H9 (cell line): Measurements from ENCODE around the gene PANX2. TPM values are rescaled to one million over a fixed set of nuclear protein-coding genes. Genes with fewer than 3 reads are reported as not detected.

Experiments
- DNase-seq: peaks from one replicate; pipeline ENCODE4 v3.0.0-alpha.2; 2017
- H2AFZ ChIP-seq: one replicate; pipeline ENCODE4 v1.6.1; 2013; ENCODE audit warnings: mild to moderate bottlenecking, low read length, control low read depth, moderate library complexity
- H2AK5ac ChIP-seq: 2 replicates; pipeline ENCODE4 v1.6.1; 2013; ENCODE audit warnings: low read length, control low read depth, mixed read lengths; ENCODE audit not compliant: insufficient read length
- H2BK120ac ChIP-seq: one replicate; pipeline ENCODE4 v1.6.1; 2013; ENCODE audit warnings: low read depth, mild to moderate bottlenecking, low read length, control low read depth, inconsistent platforms; ENCODE audit not compliant: poor library complexity, severe bottlenecking
- H2BK12ac ChIP-seq: 2 replicates; pipeline ENCODE4 v1.6.1; 2013; ENCODE audit warnings: low read length, control low read depth, mixed read lengths, low read depth; ENCODE audit not compliant: insufficient read length
- H2BK15ac ChIP-seq: 2 replicates; pipeline ENCODE4 v1.6.1; 2013; ENCODE audit warnings: low read depth, low read length, control low read depth
- H2BK20ac ChIP-seq: one replicate; pipeline ENCODE4 v1.6.1; 2013; ENCODE audit warnings: low read depth, mild to moderate bottlenecking, low read length, control low read depth, inconsistent platforms; ENCODE audit not compliant: poor library complexity, severe bottlenecking
- H2BK5ac ChIP-seq: 2 replicates; pipeline ENCODE4 v1.6.1; 2013; ENCODE audit warnings: low read length, control low read depth, mixed read lengths; ENCODE audit not compliant: insufficient read length
- H3K14ac ChIP-seq: 2 replicates; pipeline ENCODE4 v1.6.1; 2013; ENCODE audit warnings: low read length, control low read depth; ENCODE audit not compliant: insufficient read depth
- H3K18ac ChIP-seq: 2 replicates; pipeline ENCODE4 v1.6.1; 2013; ENCODE audit warnings: low read depth, mild to moderate bottlenecking, mixed read lengths, low read length, control low read depth; ENCODE audit not compliant: insufficient read length
- H3K23ac ChIP-seq: 2 replicates; pipeline ENCODE4 v1.6.1; 2013; ENCODE audit warnings: low read length, control low read depth, mixed read lengths, low read depth; ENCODE audit not compliant: insufficient read length
- H3K23me2 ChIP-seq: 2 replicates; pipeline ENCODE4 v1.6.1; 2013; ENCODE audit warnings: low read depth, mild to moderate bottlenecking, mixed read lengths, low read length, control low read depth; ENCODE audit not compliant: insufficient read length, poor library complexity, severe bottlenecking
- H3K27ac ChIP-seq: 2 replicates; pipeline ENCODE4 v1.5.1; 2013; ENCODE audit warnings: low read length, control low read depth, mixed read lengths, low read depth; ENCODE audit not compliant: insufficient read length
- H3K27me3 ChIP-seq: 2 replicates; pipeline ENCODE4 v1.6.1; 2013; ENCODE audit warnings: low read length, control low read depth, inconsistent platforms; ENCODE audit not compliant: insufficient read depth
- H3K4ac ChIP-seq: 2 replicates; pipeline ENCODE4 v1.6.1; 2013; ENCODE audit warnings: low read depth, mild to moderate bottlenecking, control low read depth, inconsistent platforms, low read length, moderate library complexity
- H3K4me1 ChIP-seq: 2 replicates; pipeline ENCODE4 v1.6.1; 2013; ENCODE audit warnings: low read length, control low read depth, inconsistent platforms; ENCODE audit not compliant: insufficient read depth
- H3K4me2 ChIP-seq: 2 replicates; pipeline ENCODE4 v1.6.1; 2013; ENCODE audit warnings: low read length, control low read depth, mixed read lengths; ENCODE audit not compliant: insufficient read length, insufficient read depth
- H3K56ac ChIP-seq: 2 replicates; pipeline ENCODE4 v1.6.1; 2013; ENCODE audit warnings: low read depth, mild to moderate bottlenecking, mixed read lengths, low read length, control low read depth; ENCODE audit not compliant: insufficient read length
- H3K79me1 ChIP-seq: 2 replicates; pipeline ENCODE4 v1.6.1; 2013; ENCODE audit warnings: low read depth, mild to moderate bottlenecking, moderate library complexity, low read length, control low read depth, inconsistent platforms; ENCODE audit not compliant: insufficient read depth, poor library complexity, severe bottlenecking
- H3K79me2 ChIP-seq: 2 replicates; pipeline ENCODE4 v1.6.1; 2013; ENCODE audit warnings: low read length, control low read depth, inconsistent platforms; ENCODE audit not compliant: insufficient read depth
- H3K9ac ChIP-seq: 2 replicates; pipeline ENCODE4 v1.6.1; 2013; ENCODE audit warnings: low read length, control low read depth, mixed read lengths; ENCODE audit not compliant: insufficient read length; ENCODE audit errors: extremely low read depth
- H3K9me3 ChIP-seq: one replicate; pipeline ENCODE4 v1.6.1; 2013; ENCODE audit warnings: low read depth, low read length, inconsistent platforms; ENCODE audit not compliant: control insufficient read depth
- H3T11ph ChIP-seq: one replicate; pipeline ENCODE4 v1.6.1; 2013; ENCODE audit warnings: mild to moderate bottlenecking, low read length, control low read depth, inconsistent platforms
- H4K20me1 ChIP-seq: one replicate; pipeline ENCODE4 v1.6.1; 2013; ENCODE audit not compliant: control insufficient read depth, insufficient read length, insufficient read depth
- H4K5ac ChIP-seq: 2 replicates; pipeline ENCODE4 v1.6.1; 2013; ENCODE audit warnings: low read depth, mild to moderate bottlenecking, mixed read lengths, low read length, control low read depth; ENCODE audit not compliant: insufficient read length
- H4K8ac ChIP-seq: replicated peaks from 2 replicates; pipeline ENCODE4 v1.6.1; 2013; ENCODE audit warnings: low read length, control low read depth, mixed read lengths, low read depth; ENCODE audit not compliant: insufficient read length
- H4K91ac ChIP-seq: 2 replicates; pipeline ENCODE4 v1.6.1; 2013; ENCODE audit warnings: low read depth, mild to moderate bottlenecking, moderate library complexity, mixed read lengths, low read length, control low read depth; ENCODE audit not compliant: insufficient read length
- H3K27ac Mint-ChIP-seq, 3 experiments: 2 replicates in 2 of 3; 3 replicates in 1 of 3; pipeline ENCODE4 v1.8.0; 2020 to 2021; ENCODE audit warnings: mixed read lengths in 3 of 3, mild to moderate bottlenecking in 1 of 3, moderate library complexity in 1 of 3
- H3K27me3 Mint-ChIP-seq: 2 replicates; pipeline ENCODE4 v1.8.0; 2021; ENCODE audit warnings: low read depth, mild to moderate bottlenecking, moderate library complexity, mixed read lengths
- H3K36me3 Mint-ChIP-seq, 3 experiments: 2 replicates in 2 of 3; 3 replicates in 1 of 3; pipeline ENCODE4 v1.8.0; 2020 to 2021; ENCODE audit warnings: low read depth in 3 of 3, mixed read lengths in 3 of 3; ENCODE audit not compliant: insufficient read depth in 1 of 3
- H3K4me1 Mint-ChIP-seq, 2 experiments: 2 replicates each; pipeline ENCODE4 v1.8.0; 2020; ENCODE audit warnings: mixed read lengths in 2 of 2
- H3K4me3 Mint-ChIP-seq, 2 experiments: 2 replicates in 1 of 2; 3 replicates in 1 of 2; pipeline ENCODE4 v1.8.0; 2020 to 2021; ENCODE audit warnings: mild to moderate bottlenecking in 2 of 2, mixed read lengths in 2 of 2, moderate library complexity in 1 of 2
- H3K9me3 Mint-ChIP-seq, 2 experiments: 2 replicates in 1 of 2; 3 replicates in 1 of 2; pipeline ENCODE4 v1.8.0; 2020; ENCODE audit warnings: mild to moderate bottlenecking in 2 of 2, mixed read lengths in 2 of 2, moderate library complexity in 1 of 2
- WGBS: extraction: QIAGEN DNeasy Blood & Tissue Kit; methylation state at CpG from one replicate; pipeline ENCODE4 v1.1.7; 2013; ENCODE audit warnings: missing lambda C conversion rate, low lambda C conversion rate, mixed read lengths; ENCODE audit not compliant: insufficient read length; ENCODE audit errors: extremely low coverage; 5-methylcytosine and 5-hydroxymethylcytosine counted together
- total RNA-seq: library from RNA; stranded (reverse); gene quantifications from 2 replicates; pipeline ENCODE4 v1.2.1, GENCODE V29; 2021
- TF ChIP-seq, protein P1 (sequence below): fragments of 200-600 bp; sonication (generic); conservative IDR thresholded peaks from 3 replicates; pipeline ENCODE4 v1.8.0; 2021; ENCODE audit warnings: antibody characterized with exemption, mild to moderate bottlenecking

PANX2 gene
- total RNA-seq, 1 experiment from 2014 or later, result 8.0 TPM

DNA sequence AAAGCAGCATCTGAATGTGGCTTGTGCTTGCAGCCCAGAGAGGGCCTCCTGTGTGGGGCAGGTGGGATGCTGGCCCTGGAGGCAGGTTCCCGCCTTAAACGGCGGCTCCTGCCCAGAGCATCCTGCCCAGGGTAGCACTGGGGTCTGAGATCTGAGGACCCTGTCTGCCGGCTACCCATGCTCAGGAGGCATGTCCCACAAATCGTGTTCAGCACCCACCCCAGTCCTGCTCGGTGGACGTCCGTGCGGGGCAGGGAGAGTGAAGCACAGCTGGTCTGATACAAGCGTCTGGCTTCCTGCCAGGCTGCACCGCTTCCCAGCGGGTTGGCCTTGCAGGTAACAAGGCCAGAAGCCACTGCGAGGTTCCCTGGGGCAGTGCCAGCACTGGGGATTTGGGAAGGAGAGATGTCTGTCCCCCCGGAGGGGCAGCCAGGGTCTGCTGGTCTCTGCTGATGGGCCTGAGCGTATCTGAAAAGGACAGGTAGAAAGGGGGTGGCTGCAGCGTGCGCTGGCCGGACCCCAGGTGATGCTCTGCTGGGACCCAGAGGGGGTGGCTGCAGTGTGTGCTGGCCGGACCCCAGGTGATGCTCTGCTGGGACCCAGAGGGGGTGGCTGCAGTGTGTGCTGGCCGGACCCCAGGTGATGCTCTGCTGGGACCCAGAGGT is 18.8 kb downstream of the PANX2 start:
- Histone ChIP-seq H4K20me1 (no peaks in the 10 kb centered on the region), H3K4me1 (no peaks in the 10 kb centered on the region), H3K9me3 (no peaks in the 10 kb centered on the region), H4K5ac (no peak overlapping the region), H3K23me2 (peaks cover 17% of the 10 kb centered on the region), H3K4me2 (no peak overlapping the region), H3K23ac (no peak overlapping the region), H2BK12ac (no peak overlapping the region), H3K4ac (no peak overlapping the region), H3T11ph (no peak overlapping the region), H2AK5ac (no peak overlapping the region), H3K79me2 (peaks cover 5% of the 10 kb centered on the region; the same call in 1 of the 2 replicates), H2BK20ac (no peak overlapping the region), H3K18ac (no peak overlapping the region), H2AFZ (no peak overlapping the region), H3K9ac (no peak overlapping the region), H3K27ac (no peak overlapping the region), H4K8ac (no peak overlapping the region), H4K91ac (no peak overlapping the region), H2BK5ac (no peak overlapping the region), H3K14ac (no peak overlapping the region; the same call in 1 of the 2 replicates), H3K56ac (no peak overlapping the region), H3K27me3 (no peaks in the 10 kb centered on the region), H3K79me1 (no peaks in the 10 kb centered on the region), H2BK15ac (no peak overlapping the region), H2BK120ac (no peak overlapping the region)
- peaks cover 10 to 26% of the 10 kb centered on the region in 2 experiments for H3K4me1 Mint-ChIP-seq
- no peak overlapping the region for H3K4me3 Mint-ChIP-seq
- DNase-seq, result no peak
- H3K27me3 Mint-ChIP-seq, result no peaks in the 10 kb centered on the region; the same call in 1 of the 2 replicates
- peaks cover 4 to 6% (median 5%) of the 10 kb centered on the region in 3 experiments for H3K36me3 Mint-ChIP-seq
- no CpG with 5 or more reads among the region's 20 CpGs for WGBS
- H3K9me3 Mint-ChIP-seq, result no peaks in the 10 kb centered on the region
- TF ChIP-seq, protein P1, sequence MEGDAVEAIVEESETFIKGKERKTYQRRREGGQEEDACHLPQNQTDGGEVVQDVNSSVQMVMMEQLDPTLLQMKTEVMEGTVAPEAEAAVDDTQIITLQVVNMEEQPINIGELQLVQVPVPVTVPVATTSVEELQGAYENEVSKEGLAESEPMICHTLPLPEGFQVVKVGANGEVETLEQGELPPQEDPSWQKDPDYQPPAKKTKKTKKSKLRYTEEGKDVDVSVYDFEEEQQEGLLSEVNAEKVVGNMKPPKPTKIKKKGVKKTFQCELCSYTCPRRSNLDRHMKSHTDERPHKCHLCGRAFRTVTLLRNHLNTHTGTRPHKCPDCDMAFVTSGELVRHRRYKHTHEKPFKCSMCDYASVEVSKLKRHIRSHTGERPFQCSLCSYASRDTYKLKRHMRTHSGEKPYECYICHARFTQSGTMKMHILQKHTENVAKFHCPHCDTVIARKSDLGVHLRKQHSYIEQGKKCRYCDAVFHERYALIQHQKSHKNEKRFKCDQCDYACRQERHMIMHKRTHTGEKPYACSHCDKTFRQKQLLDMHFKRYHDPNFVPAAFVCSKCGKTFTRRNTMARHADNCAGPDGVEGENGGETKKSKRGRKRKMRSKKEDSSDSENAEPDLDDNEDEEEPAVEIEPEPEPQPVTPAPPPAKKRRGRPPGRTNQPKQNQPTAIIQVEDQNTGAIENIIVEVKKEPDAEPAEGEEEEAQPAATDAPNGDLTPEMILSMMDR, result no peak
- H3K27ac Mint-ChIP-seq, result peak overlapping the region in 1 of 3 experiments; percentile 86; a peak in 2 of 7 replicates
